Measurements from ENCODE around the gene PDE6A. TPM values are rescaled to one million over a fixed set of nuclear protein-coding genes. Genes with fewer than 3 reads are reported as not detected.
"Not testable (repeated sequence)": the region's sequence is repeated elsewhere in the genome, so short reads cannot be mapped to it uniquely, and the experiment has no call there.

Gene PDE6A
- total RNA-seq, 4 donors from 2014 or later, result 0.22 TPM; not detected in 3

- Histone ChIP-seq H3K4me3 (no peak overlapping the region), H3K27ac (no peak overlapping the region), H3K4me1 (peaks cover 0 to 23% (median 7%) of the 10 kb centered on the region in 4 donors), H3K36me3 (no peaks in the 10 kb centered on the region), H3K9me3 (peaks cover 0 to 1% (median 0%) of the 10 kb centered on the region in 4 donors), H3K27me3 (no peaks in the 10 kb centered on the region)
- no peak for DNase-seq (ENCODE audit: low spot score in 2 of 2)
- WGBS, 2 donors, result 60 to 67% methylated on average over 7 of the region's 7 CpGs
- TF ChIP-seq POLR2A (IDR thresholded peaks at IDR 0.05), result no peak
- peak in 1 of 2 donors; percentile 12 for TF ChIP-seq EP300 (IDR thresholded peaks at IDR 0.05)
Measured at GRCh38 chr5:149860801-149861322, 83.7 kb downstream of the PDE6A start.

GRCh38 chr5:149859746-149860145 lies 84.8 kb downstream of the PDE6A start:
- DNase-seq (ENCODE audit: low spot score in 2 of 2), result no peak
- H3K27me3 ChIP-seq, result no peaks in the 10 kb centered on the region
- no peak overlapping the region for H3K27ac ChIP-seq
- no peaks in the 10 kb centered on the region for H3K36me3 ChIP-seq
- peaks cover 0 to 34% (median 11%) of the 10 kb centered on the region in 4 donors for H3K4me1 ChIP-seq
- TF ChIP-seq EP300 (IDR thresholded peaks at IDR 0.05) (no peak), CTCF (IDR thresholded peaks at IDR 0.05) (no peak), POLR2A (IDR thresholded peaks at IDR 0.05) (no peak)
- no peaks in the 10 kb centered on the region for H3K9me3 ChIP-seq
- 96 to 99% methylated on average over 4 of the region's 4 CpGs for WGBS, 2 donors
- no peak overlapping the region for H3K4me3 ChIP-seq

- H3K27me3 ChIP-seq, result not testable (repeated sequence)
Measured at GRCh38 chr5:149858481-149858880, 86.1 kb downstream of the PDE6A start.

GRCh38 chr5:149857499-149857898 lies 87.1 kb downstream of the PDE6A start:
- no peaks in the 10 kb centered on the region for H3K27me3 ChIP-seq
- no peaks in the 10 kb centered on the region for H3K36me3 ChIP-seq
- peak overlapping the region in 3 of 4 donors; percentile 57 to 71 (median 66) for H3K27ac ChIP-seq

More at GRCh38 chr5:149858481-149858880, 86.1 kb downstream of the PDE6A start:
- DNase-seq (ENCODE audit: low spot score in 2 of 2); H3K27ac ChIP-seq; H3K9me3 ChIP-seq; H3K4me3 ChIP-seq; H3K36me3 ChIP-seq: not testable (repeated sequence)
- 95 to 99% methylated on average over 6 of the region's 6 CpGs for WGBS, 2 donors
- peaks cover 0 to 41% (median 12%) of the 10 kb centered on the region in 4 donors for H3K4me1 ChIP-seq

GRCh38 chr5:149855366-149855765 lies 89.2 kb downstream of the PDE6A start:
- 24 to 26% methylated on average over 4 of the region's 4 CpGs for WGBS, 2 donors
- Histone ChIP-seq H3K36me3 (no peaks in the 10 kb centered on the region), H3K9me3 (no peaks in the 10 kb centered on the region), H3K4me1 (peaks cover 0 to 50% (median 12%) of the 10 kb centered on the region in 4 donors), H3K4me3 (no peak overlapping the region), H3K27me3 (no peaks in the 10 kb centered on the region), H3K27ac (peak overlapping the region in 3 of 4 donors; percentile 38 to 71 (median 69))
- DNase-seq (ENCODE audit: low spot score in 2 of 2), result no peak
- TF ChIP-seq CTCF (IDR thresholded peaks at IDR 0.05) (no peak), POLR2A (IDR thresholded peaks at IDR 0.05) (no peak), EP300 (IDR thresholded peaks at IDR 0.05) (peak in 1 of 2 donors; percentile 28)

More at GRCh38 chr5:149857499-149857898, 87.1 kb downstream of the PDE6A start:
- no peak overlapping the region for H3K4me3 ChIP-seq
- peaks cover 0 to 50% (median 12%) of the 10 kb centered on the region in 4 donors for H3K4me1 ChIP-seq
- 45 to 51% methylated on average over 4 of the region's 4 CpGs for WGBS, 2 donors
- DNase-seq (ENCODE audit: low spot score in 2 of 2), result peak; percentile 56 to 75
- no peaks in the 10 kb centered on the region for H3K9me3 ChIP-seq
- peak; percentile 88 to 89 for TF ChIP-seq EP300 (IDR thresholded peaks at IDR 0.05)
- peak in 1 of 2 donors; percentile 34 for TF ChIP-seq POLR2A (IDR thresholded peaks at IDR 0.05)
- no peak for TF ChIP-seq CTCF (IDR thresholded peaks at IDR 0.05)

- H3K4me3 ChIP-seq, result no peak overlapping the region
- no peaks in the 10 kb centered on the region for H3K9me3 ChIP-seq
- TF ChIP-seq EP300 (IDR thresholded peaks at IDR 0.05), result no peak
- no peak for TF ChIP-seq CTCF (IDR thresholded peaks at IDR 0.05)
- no peak for TF ChIP-seq POLR2A (IDR thresholded peaks at IDR 0.05)
- H3K36me3 ChIP-seq, result no peaks in the 10 kb centered on the region
- 37 to 55% methylated on average over 3 of the region's 3 CpGs for WGBS, 2 donors
- H3K27me3 ChIP-seq, result no peaks in the 10 kb centered on the region
- peaks cover 0 to 50% (median 12%) of the 10 kb centered on the region in 4 donors for H3K4me1 ChIP-seq
- DNase-seq (ENCODE audit: low spot score in 2 of 2), result no peak
- H3K27ac ChIP-seq, result peak overlapping the region in 3 of 4 donors; percentile 38 to 71 (median 69)
Measured at GRCh38 chr5:149854866-149855265, 89.7 kb downstream of the PDE6A start.

All from tibial nerve (tissue), 4 donors.